ENCODE measurements around the gene BTN3A1.
A peak's percentile ranks its signal among the peaks of the same experiment; 100 is the strongest.

Gene BTN3A1

DNA sequence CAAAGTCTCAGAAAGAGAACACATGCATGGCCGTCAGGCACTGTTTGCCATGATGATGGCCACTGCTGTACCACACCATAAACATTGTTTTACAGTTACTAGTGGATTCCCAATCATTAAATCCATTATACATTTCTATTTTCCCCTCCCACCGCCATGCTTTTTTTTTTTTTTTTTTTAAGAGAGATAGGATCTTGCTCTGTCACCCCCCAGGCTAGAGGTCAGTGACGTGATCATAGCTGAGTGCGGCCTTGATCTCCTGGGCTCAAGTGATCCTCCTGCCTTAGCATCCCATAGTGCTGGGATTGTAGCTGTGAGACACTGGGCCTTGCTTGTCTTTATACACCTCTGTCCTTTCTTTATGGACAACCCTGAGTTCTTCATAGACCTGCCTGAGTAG is 33.9 kb downstream of the BTN3A1 start:
- H3K27ac Mint-ChIP-seq, result no peak overlapping the region
- H3K4me1 Mint-ChIP-seq, result peaks cover 18% of the 10 kb centered on the region
- H3K4me3 Mint-ChIP-seq, result no peak overlapping the region
- H3K9me3 Mint-ChIP-seq, result peaks cover 8% of the 10 kb centered on the region
- no peak for ATAC-seq
- DNase-seq (ENCODE audit: low spot score in 2 of 2), result no peak
- peaks cover 11% of the 10 kb centered on the region for H3K36me3 Mint-ChIP-seq

DNA sequence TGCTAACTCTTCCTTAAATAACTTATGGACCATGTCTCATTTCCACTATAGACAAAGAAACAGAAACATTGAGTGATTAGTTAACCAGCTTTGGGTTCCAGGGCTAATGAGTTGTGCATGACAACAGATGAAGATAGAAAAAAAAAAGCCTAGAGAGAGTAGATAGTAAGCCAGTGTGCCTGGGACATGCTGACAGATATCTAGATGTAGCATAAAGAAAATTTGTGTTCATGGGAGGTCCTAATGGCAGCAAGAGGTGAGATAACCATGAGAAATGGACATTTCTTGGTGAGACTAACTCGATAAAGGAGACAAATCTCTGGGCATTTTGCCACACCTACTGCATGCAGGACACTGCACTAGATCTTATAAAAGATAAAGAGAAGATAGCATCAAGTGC is 35.5 kb downstream of the BTN3A1 start:
- no peak overlapping the region for H3K4me3 Mint-ChIP-seq
- DNase-seq (ENCODE audit: low spot score in 2 of 2) (no peak), ATAC-seq (no peak)
- H3K4me1 Mint-ChIP-seq, result peaks cover 28% of the 10 kb centered on the region
- peaks cover 11% of the 10 kb centered on the region for H3K36me3 Mint-ChIP-seq
- no peak overlapping the region for H3K27ac Mint-ChIP-seq
- H3K9me3 Mint-ChIP-seq, result peaks cover 8% of the 10 kb centered on the region

DNA sequence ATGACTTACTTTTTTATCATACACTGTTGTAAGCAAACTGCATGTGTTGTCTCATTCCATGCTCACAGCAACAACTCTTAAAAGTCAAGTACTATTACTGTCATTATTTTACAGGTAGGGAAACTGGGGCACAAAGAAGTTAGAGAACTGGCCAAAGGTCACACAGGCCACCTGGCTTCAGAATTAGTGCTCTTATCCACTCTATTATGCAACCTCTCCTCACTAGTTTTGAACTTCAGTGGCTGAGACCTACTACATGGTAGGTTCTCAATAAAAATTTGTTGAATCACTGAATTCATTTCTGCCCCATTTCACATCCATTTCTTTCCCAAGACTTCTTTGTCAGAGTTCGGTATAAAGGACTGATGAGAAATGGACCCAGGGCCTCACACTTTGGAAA is 35.9 kb downstream of the BTN3A1 start:
- Mint-ChIP-seq H3K4me3 (no peak overlapping the region), H3K4me1 (peaks cover 33% of the 10 kb centered on the region), H3K9me3 (peaks cover 8% of the 10 kb centered on the region), H3K27ac (no peak overlapping the region), H3K36me3 (peaks cover 11% of the 10 kb centered on the region)
- DNase-seq (ENCODE audit: low spot score in 2 of 2) (no peak), ATAC-seq (no peak)

DNA sequence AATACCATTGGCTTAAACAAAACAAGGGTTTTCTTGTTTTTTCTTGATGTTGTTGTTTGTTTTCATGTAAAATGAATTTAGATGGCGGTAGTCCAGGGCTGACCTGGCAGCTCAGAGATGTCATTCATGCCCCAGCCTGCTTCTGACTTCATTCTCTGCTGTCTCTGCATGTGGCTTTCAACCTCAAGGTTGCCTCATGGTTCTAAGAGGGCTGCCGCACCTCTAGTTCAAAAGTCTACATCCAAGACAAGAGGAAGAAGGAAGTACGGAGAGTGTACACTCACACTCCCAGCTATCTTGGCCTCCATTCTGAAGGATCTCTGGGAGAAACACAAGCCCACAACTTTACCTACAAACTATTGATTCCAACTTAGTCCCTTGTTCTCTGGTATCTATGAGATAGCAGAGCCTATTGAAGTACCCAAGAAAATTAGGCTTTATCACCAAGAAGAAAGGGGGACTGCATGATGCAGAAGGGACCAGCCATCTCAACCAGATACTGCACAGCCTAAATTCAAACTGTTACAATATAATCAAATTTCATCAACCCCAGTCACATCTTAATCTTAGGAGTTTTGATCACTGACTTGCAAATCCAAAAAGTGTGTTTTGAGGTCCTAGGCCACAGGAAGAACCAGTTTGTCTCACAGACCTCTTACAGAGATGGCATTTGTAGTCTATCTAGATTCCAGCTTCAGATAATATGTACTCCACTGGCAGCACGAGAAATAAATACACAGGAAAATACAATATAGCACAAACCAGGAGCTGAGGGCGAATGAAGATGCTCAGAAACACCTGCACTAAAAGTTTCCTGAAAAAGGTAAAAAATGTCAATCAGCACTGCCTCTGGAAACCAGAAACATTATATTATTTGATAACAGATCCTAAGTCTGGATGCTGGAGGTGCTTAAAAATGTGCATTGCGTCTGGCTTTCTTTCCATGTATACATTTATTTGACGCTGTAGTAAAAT is 37.4 kb downstream of the BTN3A1 start:
- no peak for DNase-seq (ENCODE audit: low spot score in 2 of 2)
- H3K4me3 Mint-ChIP-seq, result peak overlapping the region; percentile 89
- no peak for ATAC-seq
- peaks cover 15% of the 10 kb centered on the region for H3K36me3 Mint-ChIP-seq
- H3K9me3 Mint-ChIP-seq, result peaks cover 2% of the 10 kb centered on the region
- peak overlapping the region; percentile 97 for H3K27ac Mint-ChIP-seq
- H3K4me1 Mint-ChIP-seq, result peaks cover 46% of the 10 kb centered on the region

DNA sequence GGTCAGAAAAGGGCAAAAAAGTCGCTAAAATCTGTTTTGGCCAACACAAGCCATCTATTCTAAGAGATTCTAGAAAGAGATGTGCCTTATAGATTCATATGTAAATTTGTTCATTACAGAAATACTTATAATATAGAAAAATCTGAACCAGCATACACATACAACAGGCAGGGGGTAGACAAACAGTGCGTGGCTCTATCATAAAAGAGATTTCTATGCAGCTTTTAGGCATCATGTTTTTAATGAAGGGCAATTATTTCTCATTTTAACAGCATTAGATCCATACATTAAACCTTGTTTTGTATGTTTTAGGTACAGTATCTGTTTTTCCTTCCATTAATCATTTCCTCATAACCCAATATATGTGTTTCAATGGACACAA is 38.9 kb downstream of the BTN3A1 start:
- H3K4me1 Mint-ChIP-seq, result peaks cover 62% of the 10 kb centered on the region

DNA sequence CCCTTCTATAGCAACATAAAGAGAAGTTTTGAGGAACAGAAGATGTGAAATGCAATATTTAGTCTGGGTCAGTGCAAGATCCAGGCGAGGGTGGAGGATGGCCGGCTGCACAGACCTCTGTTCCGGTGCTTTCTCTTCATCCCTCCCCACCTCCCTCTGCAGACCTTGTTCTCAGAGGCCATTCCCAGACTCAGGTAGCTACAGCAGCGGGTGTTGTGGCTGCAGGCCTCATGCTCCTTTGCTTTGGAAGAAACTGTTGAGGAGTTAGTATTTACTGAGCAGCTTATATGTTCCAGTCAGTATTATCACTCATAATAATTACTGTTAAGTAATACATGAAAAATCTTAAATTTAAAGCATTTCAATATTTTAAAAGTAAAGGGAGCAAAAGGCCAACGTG is 39.9 kb downstream of the BTN3A1 start:
- Mint-ChIP-seq H3K27ac (peak overlapping the region; percentile 97), H3K36me3 (peaks cover 38% of the 10 kb centered on the region), H3K9me3 (no peaks in the 10 kb centered on the region), H3K4me3 (peak overlapping the region; percentile 89), H3K4me1 (peaks cover 72% of the 10 kb centered on the region)
- no peak for DNase-seq (ENCODE audit: low spot score in 2 of 2)
- ATAC-seq, result no peak

More for the DNA sequence above, 38.9 kb downstream of the BTN3A1 start:
- Mint-ChIP-seq H3K27ac (peak overlapping the region; percentile 97), H3K9me3 (no peaks in the 10 kb centered on the region), H3K36me3 (peaks cover 30% of the 10 kb centered on the region), H3K4me3 (peak overlapping the region; percentile 89)
- DNase-seq (ENCODE audit: low spot score in 2 of 2), result no peak
- no peak for ATAC-seq

DNA sequence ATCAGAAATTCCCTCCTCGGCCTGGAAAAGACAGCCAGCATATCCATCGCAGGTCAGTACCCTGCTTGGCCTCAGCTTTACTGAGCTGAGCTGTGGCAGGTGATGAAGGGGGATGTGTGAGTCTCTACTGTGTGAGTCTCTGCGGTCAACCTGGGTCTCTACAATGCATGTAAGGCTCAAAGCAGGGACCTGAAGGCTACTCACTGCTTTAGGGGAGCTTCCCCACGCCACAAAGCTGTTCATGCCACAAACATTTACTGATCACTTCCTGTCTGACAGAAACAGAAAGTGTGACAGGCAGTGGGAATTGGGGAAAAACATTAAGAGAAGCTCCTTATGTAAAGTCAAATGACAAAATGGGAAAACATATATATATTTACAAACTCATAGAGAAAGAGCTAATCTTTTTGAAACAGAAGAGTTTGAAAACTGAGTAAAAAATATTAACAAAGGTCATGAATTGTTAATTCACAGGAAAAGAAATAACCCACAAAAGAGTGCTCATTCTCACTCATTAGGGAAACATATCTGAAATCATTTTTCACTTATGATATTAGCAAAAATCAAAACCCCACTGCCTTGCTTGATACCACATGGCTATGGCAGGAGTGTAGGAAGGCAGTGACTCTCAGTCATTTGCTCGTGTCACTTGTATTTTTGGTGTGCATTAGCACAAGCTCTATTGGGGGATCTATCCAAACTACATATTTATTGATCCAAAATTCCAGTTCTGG is 44.0 kb downstream of the BTN3A1 start:
- Mint-ChIP-seq H3K36me3 (peaks cover 58% of the 10 kb centered on the region), H3K4me3 (peak overlapping the region; percentile 48), H3K9me3 (no peaks in the 10 kb centered on the region), H3K4me1 (peaks cover 64% of the 10 kb centered on the region), H3K27ac (peak overlapping the region; percentile 20)
- DNase-seq (ENCODE audit: low spot score in 2 of 2) (peak; percentile 33 to 74), ATAC-seq (peak; percentile 99)

DNA sequence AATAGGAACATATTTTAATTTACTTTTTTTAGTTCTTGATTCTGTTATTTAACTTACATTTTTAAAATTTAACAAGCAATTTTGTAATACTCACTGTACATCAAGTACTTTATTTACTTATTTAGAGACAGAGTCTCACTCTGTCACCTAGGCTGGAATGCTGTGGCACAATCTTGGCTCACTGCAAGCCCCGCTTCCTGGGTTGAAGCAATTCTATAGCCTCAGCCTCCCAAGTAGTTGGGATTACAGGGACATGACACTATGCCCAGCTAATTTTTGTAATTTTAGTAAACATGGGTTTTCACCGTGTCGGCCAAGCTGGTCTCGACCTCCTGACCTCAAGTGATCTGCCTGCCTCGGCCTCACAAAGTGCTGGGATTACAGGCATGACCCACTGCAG is 45.2 kb downstream of the BTN3A1 start:
- Mint-ChIP-seq H3K27ac (no peak overlapping the region), H3K4me1 (peaks cover 66% of the 10 kb centered on the region)
- DNase-seq (ENCODE audit: low spot score in 2 of 2), result no peak

DNA sequence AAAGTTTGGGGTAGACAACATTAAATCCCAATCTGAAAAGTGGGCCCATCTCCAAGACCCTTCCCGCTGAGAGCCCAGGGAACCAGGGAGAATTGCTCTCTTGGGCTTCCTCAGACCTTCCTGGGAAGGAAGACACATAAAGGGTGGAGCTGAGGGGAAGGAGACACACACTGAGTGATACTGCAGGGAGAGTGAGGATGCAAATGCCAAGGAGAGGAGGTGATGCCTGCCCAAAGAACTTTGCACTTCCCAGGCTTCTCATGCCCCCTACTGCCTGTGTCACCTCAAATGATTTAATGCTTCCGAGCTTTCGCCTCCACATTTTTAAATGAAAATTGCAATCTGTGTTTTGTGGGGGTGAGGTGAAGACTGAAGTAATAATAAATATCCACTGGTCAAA is 48.2 kb downstream of the BTN3A1 start:
- Mint-ChIP-seq H3K4me3 (no peak overlapping the region), H3K4me1 (peaks cover 37% of the 10 kb centered on the region), H3K36me3 (peaks cover 50% of the 10 kb centered on the region), H3K9me3 (no peaks in the 10 kb centered on the region), H3K27ac (peak overlapping the region; percentile 49)
- DNase-seq (ENCODE audit: low spot score in 2 of 2), result no peak
- no peak for ATAC-seq

More for the DNA sequence above, 45.2 kb downstream of the BTN3A1 start:
- H3K9me3 Mint-ChIP-seq, result no peaks in the 10 kb centered on the region
- H3K4me3 Mint-ChIP-seq, result no peak overlapping the region
- no peak for ATAC-seq
- H3K36me3 Mint-ChIP-seq, result peaks cover 61% of the 10 kb centered on the region

DNA sequence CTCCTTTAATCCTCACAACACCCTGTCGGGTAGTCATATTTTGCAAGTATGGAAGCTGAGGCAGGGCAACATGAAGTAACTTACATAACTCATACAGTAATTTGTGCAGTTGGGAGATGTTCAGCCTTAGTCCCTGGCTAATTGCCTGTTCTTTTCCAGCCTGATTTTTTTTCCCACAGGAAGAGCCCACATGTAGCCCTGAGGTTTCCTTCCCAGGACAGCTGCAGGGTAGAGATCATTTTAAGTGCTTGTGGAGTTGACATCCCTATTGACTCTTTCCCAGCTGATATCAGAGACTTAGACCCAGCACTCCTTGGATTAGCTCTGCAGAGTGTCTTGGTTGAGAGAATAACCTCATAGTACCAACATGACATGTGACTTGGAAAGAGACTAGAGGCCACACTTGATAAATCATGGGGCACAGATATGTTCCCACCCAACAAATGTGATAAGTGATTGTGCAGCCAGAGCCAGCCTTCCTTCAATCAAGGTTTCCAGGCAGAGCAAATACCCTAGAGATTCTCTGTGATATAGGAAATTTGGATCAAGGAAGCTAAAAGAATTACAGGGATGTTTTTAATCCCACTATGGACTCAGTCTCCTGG is 50.7 kb downstream of the BTN3A1 start:
- Mint-ChIP-seq H3K9me3 (no peaks in the 10 kb centered on the region), H3K4me1 (peaks cover 36% of the 10 kb centered on the region), H3K4me3 (no peak overlapping the region), H3K36me3 (peaks cover 39% of the 10 kb centered on the region), H3K27ac (no peak overlapping the region)
- ATAC-seq (no peak), DNase-seq (ENCODE audit: low spot score in 2 of 2) (no peak)

DNA sequence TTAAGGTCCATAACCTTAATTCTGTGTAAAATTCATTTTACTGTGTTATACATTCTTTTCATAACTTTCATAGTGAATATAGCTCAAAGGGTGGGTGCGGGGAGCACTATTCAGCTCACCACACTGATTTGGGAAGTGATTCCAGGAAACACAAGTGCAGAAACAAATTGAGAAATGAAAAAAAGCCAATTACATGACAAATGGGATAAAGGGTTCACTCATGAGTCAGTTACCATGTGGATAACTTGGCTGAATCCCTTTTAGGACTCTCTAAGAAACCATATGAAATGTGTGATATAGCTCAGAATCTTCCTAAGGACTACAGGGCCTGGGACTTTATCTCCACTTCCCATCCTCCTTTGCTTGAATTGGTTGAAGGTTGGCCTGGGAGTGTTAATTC is 52.6 kb downstream of the BTN3A1 start:
- H3K9me3 Mint-ChIP-seq, result no peaks in the 10 kb centered on the region
- ATAC-seq (no peak), DNase-seq (ENCODE audit: low spot score in 2 of 2) (no peak)
- no peak overlapping the region for H3K27ac Mint-ChIP-seq
- H3K4me3 Mint-ChIP-seq, result no peak overlapping the region
- peaks cover 48% of the 10 kb centered on the region for H3K4me1 Mint-ChIP-seq
- peaks cover 38% of the 10 kb centered on the region for H3K36me3 Mint-ChIP-seq

DNA sequence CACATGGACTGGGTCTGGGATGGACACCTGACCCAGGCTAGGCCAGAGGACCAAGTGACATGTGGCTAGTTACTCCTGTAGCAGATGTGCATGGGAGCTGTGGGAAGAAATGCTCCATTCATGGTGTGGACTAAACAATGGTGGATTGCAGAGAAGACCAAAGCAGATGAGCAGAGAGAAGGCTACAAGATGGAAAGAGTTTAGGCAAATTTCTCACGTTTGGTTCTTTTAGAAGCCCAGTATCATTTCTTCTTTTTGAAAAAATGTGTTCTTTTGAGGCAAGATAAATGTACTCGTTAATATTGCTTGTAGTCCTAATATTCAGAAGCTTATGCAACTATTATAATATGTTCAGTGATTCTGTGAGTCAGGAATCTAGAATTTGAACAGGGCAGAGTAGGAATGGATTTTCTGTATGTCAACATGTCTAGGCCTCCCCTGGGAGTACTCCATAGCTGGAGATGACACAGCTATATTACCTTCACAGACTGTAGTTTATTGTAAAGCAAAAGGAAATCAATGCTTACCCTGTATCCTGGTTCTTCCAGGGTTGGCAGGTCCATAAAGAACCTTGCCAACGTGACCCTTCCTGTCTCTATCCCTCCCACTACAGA is 53.4 kb downstream of the BTN3A1 start:
- Mint-ChIP-seq H3K4me1 (peaks cover 53% of the 10 kb centered on the region), H3K4me3 (no peak overlapping the region), H3K9me3 (no peaks in the 10 kb centered on the region), H3K36me3 (peaks cover 38% of the 10 kb centered on the region), H3K27ac (no peak overlapping the region)
- no peak for DNase-seq (ENCODE audit: low spot score in 2 of 2)
- no peak for ATAC-seq

DNA sequence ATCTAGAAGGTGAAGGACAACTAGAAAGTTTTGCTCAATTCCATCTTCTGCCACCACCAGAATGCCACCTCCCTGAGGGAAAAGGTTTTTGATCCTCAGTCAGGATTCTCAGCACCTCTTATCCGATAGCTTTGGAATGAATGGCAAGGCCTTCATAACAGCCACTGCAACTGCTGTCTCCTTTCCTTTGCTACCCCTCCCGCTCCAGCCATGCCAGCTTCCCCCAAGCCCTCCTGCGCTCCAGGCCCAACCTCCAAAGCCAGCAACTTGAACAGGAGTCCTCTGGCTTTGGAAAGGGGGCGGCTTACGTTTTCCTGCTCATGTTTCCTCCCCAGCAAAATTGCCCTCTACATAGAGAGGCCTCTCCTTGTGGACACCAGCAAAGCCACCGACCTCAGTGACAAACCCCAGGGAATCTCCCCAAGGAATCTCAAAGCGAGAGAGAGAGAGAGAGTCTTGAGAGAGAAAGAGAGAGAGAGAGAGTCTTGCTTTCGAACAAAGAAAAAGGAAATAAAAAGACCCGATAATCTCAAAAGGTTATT is 55.3 kb downstream of the BTN3A1 start:
- peak overlapping the region; percentile 97 for H3K27ac Mint-ChIP-seq
- H3K9me3 Mint-ChIP-seq, result no peaks in the 10 kb centered on the region
- H3K4me3 Mint-ChIP-seq, result peak overlapping the region; percentile 97
- DNase-seq (ENCODE audit: low spot score in 2 of 2) (peak in 1 of 2 donors; percentile 68), ATAC-seq (peak; percentile 36)
- H3K36me3 Mint-ChIP-seq, result peaks cover 50% of the 10 kb centered on the region
- H3K4me1 Mint-ChIP-seq, result peaks cover 54% of the 10 kb centered on the region

DNA sequence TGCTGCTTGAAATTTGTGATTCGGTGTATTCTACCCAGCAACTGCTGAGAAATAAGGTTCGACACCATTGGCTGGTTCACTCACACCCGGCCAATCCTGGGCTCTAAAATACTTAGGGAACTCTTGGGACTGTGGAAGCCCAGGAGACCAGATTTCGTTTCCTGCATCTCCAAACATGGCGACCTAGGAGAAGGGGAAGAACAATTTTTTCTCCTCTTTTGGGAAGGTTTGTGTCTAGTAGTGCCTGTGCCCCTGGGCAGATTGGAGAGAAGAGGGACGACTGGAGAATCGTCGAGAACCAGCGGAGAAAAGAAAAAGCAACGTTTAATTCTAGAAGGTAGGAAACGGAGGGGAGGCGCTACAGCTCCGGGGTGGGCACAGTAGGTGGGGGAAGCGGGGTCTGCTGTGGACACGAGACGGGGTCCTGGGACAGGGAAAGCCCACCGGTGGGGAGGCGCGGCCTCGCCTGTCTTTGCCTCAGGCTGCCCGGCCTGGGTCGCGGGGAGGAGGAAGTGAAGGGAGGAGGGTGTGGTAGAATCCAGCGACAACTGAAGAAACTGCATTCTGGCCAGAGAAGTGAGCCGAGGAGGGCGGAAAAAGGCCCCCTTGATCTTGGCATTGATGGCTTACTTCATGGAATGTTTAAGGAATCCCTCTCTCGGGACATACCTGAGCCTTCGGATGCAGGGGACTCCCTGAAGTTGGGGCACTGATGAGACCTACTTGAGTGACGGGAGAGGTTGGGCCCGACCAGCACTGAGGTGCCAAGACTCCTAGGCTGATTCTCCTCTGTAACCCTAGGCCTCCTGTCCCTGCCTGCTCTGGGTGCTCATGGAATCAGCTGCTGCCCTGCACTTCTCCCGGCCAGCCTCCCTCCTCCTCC is 56.0 kb downstream of the BTN3A1 start, which contains the start of gene BTN2A1:
Gene BTN2A1, plus strand, starts transcription at position 150 of the 883 bp plus-strand sequence. Its CDS starts 682 bp downstream, at position 832.
- peak; percentile 29 to 80 for DNase-seq (ENCODE audit: low spot score in 2 of 2)
- Mint-ChIP-seq H3K4me3 (peak within 1 kb of the TSS; percentile 97), H3K9me3 (no peaks in the 10 kb centered on the region), H3K4me1 (peaks cover 58% of the 10 kb centered on the region), H3K36me3 (peaks cover 57% of the 10 kb centered on the region), H3K27ac (peak within 1 kb of the TSS; percentile 97)
- peak; percentile 98 for ATAC-seq

Measured in stimulated activated effector memory CD8-positive, alpha-beta T cell treated with anti-CD3 and anti-CD28 coated beads, Interleukin-12 subunit alpha, Interleukin-12 subunit beta, amount 100 ng/mL, for 72 hours (primary cell).